Cardiac muscle cell (in vitro differentiated cells and primary cell): ENCODE results near the gene SF3A2. TPM values are rescaled to one million over a fixed set of nuclear protein-coding genes. Genes with fewer than 3 reads are reported as not detected.

Experiments used
- DNase-seq, 2 donors: peaks; one replicate each; pipeline versions ENCODE4 v3.0.0 to v3.0.0-alpha.2; 2010 to 2017; ENCODE audit warnings: low read depth in 1 of 2, low spot score in 1 of 2
- H3K27ac ChIP-seq: fragments of 200-600 bp; sonication (generic); 2 replicates; pipeline ENCODE4 v1.5.1; 2016
- H3K27me3 ChIP-seq: fragments of 200-600 bp; sonication (generic); 2 replicates; pipeline ENCODE4 v1.6.0; 2016; ENCODE audit warnings: control low read depth
- H3K36me3 ChIP-seq: fragments of 200-600 bp; sonication (generic); 2 replicates; pipeline ENCODE4 v1.5.1; 2016; ENCODE audit warnings: control low read depth
- H3K4me1 ChIP-seq: fragments of 200-600 bp; sonication (generic); 2 replicates; pipeline ENCODE4 v1.8.1; 2017; ENCODE audit warnings: low read depth, mild to moderate bottlenecking, mixed run types
- H3K4me3 ChIP-seq: fragments of 200-600 bp; sonication (generic); 2 replicates; pipeline ENCODE4 v1.5.1; 2016; ENCODE audit warnings: mild to moderate bottlenecking
- H3K9me3 ChIP-seq: fragments of 200-600 bp; sonication (generic); 2 replicates; pipeline ENCODE4 v1.5.1; 2017; ENCODE audit warnings: low read depth, mild to moderate bottlenecking, control low read depth
- CTCF ChIP-seq: IDR thresholded peaks from 2 replicates; pipeline ENCODE4 v1.5.1; 2012; ENCODE audit warnings: low read depth, mild to moderate bottlenecking, low read length
- polyA plus RNA-seq: library from polyadenylated mRNA; unstranded; fragments of >200 nt; fragmentation: Nextera tagmentation; extraction: Ambion mirVana; gene quantifications from 2 replicates; pipeline ENCODE4 v1.2.1, GENCODE V29; 2016
- total RNA-seq: library from RNA; depleted of rRNA; stranded (reverse); fragments of >200 nt; gene quantifications from 2 replicates; pipeline ENCODE4 v1.2.3, GENCODE V29; 2016

Gene SF3A2
- total and polyA plus RNA-seq, 2 experiments from 2014 or later, result 60.6 to 111 TPM

GRCh38 chr19:2214251-2214650 lies 22.4 kb upstream of the SF3A2 start:
- H3K4me3 ChIP-seq, result no peak overlapping the region
- H3K27me3 ChIP-seq, result no peaks in the 10 kb centered on the region
- DNase-seq, result no peak
- peaks cover 39% of the 10 kb centered on the region for H3K36me3 ChIP-seq
- H3K9me3 ChIP-seq, result no peaks in the 10 kb centered on the region
- H3K27ac ChIP-seq, result no peak overlapping the region
- TF ChIP-seq CTCF, result no peak
- H3K4me1 ChIP-seq, result no peaks in the 10 kb centered on the region

GRCh38 chr19:2215281-2215751 lies 21.3 kb upstream of the SF3A2 start:
- no peak for TF ChIP-seq CTCF
- Histone ChIP-seq H3K4me3 (no peak overlapping the region), H3K27me3 (no peaks in the 10 kb centered on the region), H3K27ac (no peak overlapping the region), H3K4me1 (no peaks in the 10 kb centered on the region), H3K36me3 (peaks cover 39% of the 10 kb centered on the region), H3K9me3 (no peaks in the 10 kb centered on the region)
- no peak for DNase-seq

GRCh38 chr19:2216361-2217225 lies 20.0 kb upstream of the SF3A2 start:
- DNase-seq, result no peak
- no peak for TF ChIP-seq CTCF
- H3K27ac ChIP-seq, result no peak overlapping the region
- H3K36me3 ChIP-seq, result peaks cover 30% of the 10 kb centered on the region
- H3K4me1 ChIP-seq, result no peaks in the 10 kb centered on the region
- H3K4me3 ChIP-seq, result no peak overlapping the region
- no peaks in the 10 kb centered on the region for H3K9me3 ChIP-seq
- no peaks in the 10 kb centered on the region for H3K27me3 ChIP-seq

GRCh38 chr19:2217591-2217990 lies 19.0 kb upstream of the SF3A2 start:
- no peak for DNase-seq
- no peak for TF ChIP-seq CTCF
- H3K4me1 ChIP-seq, result no peaks in the 10 kb centered on the region
- no peak overlapping the region for H3K4me3 ChIP-seq
- H3K9me3 ChIP-seq, result no peaks in the 10 kb centered on the region
- no peak overlapping the region for H3K27ac ChIP-seq
- peaks cover 28% of the 10 kb centered on the region for H3K36me3 ChIP-seq
- H3K27me3 ChIP-seq, result no peaks in the 10 kb centered on the region

- H3K4me1 ChIP-seq, result no peaks in the 10 kb centered on the region
- H3K36me3 ChIP-seq, result peaks cover 32% of the 10 kb centered on the region
- no peak overlapping the region for H3K4me3 ChIP-seq
- TF ChIP-seq CTCF, result no peak
- no peaks in the 10 kb centered on the region for H3K27me3 ChIP-seq
- DNase-seq, result no peak
- H3K27ac ChIP-seq, result no peak overlapping the region
- H3K9me3 ChIP-seq, result no peaks in the 10 kb centered on the region
Observed at GRCh38 chr19:2219726-2220125, 16.9 kb upstream of the SF3A2 start.
